Mesodermal cell (in vitro differentiated cells): ENCODE measurements around the gene COLEC11.
"Not testable (repeated sequence)": the region's sequence is repeated elsewhere in the genome, so short reads cannot be mapped to it uniquely, and the experiment has no call there.

Experiments used
- H3K27ac ChIP-seq: 2 replicates; pipeline ENCODE4 v1.7.0; 2013; ENCODE audit warnings: mild to moderate bottlenecking, low read depth, low read length, moderate library complexity; ENCODE audit not compliant: severe bottlenecking
- H3K36me3 ChIP-seq: 2 replicates; pipeline ENCODE4 v1.7.1; 2013; ENCODE audit warnings: mild to moderate bottlenecking, low read length, moderate library complexity; ENCODE audit not compliant: control insufficient read depth, insufficient read depth
- H3K4me1 ChIP-seq: one replicate; pipeline ENCODE4 v1.7.1; 2013; ENCODE audit warnings: mild to moderate bottlenecking, low read length; ENCODE audit not compliant: insufficient read depth, control insufficient read depth, poor library complexity, severe bottlenecking
- H3K4me3 ChIP-seq: 2 replicates; pipeline ENCODE4 v1.7.0; 2013; ENCODE audit warnings: low read length, control low read depth, mild to moderate bottlenecking; ENCODE audit not compliant: insufficient read depth, poor library complexity, severe bottlenecking; ENCODE audit errors: extremely low read depth
- H3K9me3 ChIP-seq: 2 replicates; pipeline ENCODE4 v1.7.1; 2013; ENCODE audit warnings: mild to moderate bottlenecking, low read length, moderate library complexity; ENCODE audit not compliant: control insufficient read depth
- WGBS, 2 experiments: methylation state at CpG; one replicate each; pipeline ENCODE4 v1.1.5; 2013; ENCODE audit warnings: missing lambda C conversion rate in 2 of 2; ENCODE audit not compliant: insufficient coverage in 2 of 2; 5-methylcytosine and 5-hydroxymethylcytosine counted together

The COLEC11 gene

DNA sequence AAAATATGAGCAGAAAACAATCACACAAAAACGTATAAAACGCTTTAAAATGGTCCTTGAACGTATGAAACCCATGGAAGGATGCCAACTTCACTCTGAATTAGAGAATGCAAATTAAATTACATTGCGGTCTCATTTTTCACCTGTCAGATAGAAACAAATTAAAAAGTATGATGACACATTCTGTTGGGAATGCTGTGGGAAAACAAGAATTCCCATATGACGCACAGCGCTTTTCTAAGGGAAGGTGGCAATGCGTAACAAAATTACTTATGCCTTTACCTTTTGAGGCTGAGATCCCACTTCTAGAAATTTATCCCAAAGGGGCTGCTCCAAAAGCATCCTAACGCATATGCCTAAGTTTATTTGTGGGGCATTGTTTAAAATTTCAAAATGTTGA, 23.6 kb upstream of the COLEC11 start:
- no peak overlapping the region for H3K4me3 ChIP-seq

DNA sequence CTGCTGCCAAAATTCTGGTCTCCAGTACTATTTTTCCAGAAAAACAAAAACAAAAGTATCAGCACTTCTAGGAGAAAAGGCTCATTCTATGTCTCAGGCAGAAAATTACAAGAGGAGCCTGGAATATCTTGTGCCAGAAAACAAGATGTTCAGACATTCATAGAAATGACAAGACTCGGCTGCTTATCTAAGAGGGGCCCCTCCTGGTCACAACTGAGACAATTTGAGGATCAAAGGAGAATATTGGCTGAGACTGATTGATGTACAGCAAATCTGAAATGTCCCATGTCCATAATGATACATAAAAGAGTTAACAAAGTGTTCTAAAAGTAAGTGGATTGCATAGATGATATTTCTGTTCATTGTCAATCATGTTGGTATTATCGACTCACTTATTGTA, 22.3 kb upstream of the COLEC11 start:
- H3K36me3 ChIP-seq: peaks cover 18% of the 10 kb centered on the region
- WGBS, 2 experiments: 86 to 100% methylated on average over 1 of the region's 2 CpGs
- H3K4me1 ChIP-seq: peaks cover 8% of the 10 kb centered on the region

More for the DNA sequence above, 23.6 kb upstream of the COLEC11 start:
- WGBS, 2 experiments: 86 to 98% methylated on average over 3 to 4 of the region's 8 CpGs
- H3K27ac ChIP-seq: no peak overlapping the region
- no peaks in the 10 kb centered on the region for H3K4me1 ChIP-seq
- peaks cover 5% of the 10 kb centered on the region for H3K36me3 ChIP-seq
- H3K9me3 ChIP-seq: no peaks in the 10 kb centered on the region

DNA sequence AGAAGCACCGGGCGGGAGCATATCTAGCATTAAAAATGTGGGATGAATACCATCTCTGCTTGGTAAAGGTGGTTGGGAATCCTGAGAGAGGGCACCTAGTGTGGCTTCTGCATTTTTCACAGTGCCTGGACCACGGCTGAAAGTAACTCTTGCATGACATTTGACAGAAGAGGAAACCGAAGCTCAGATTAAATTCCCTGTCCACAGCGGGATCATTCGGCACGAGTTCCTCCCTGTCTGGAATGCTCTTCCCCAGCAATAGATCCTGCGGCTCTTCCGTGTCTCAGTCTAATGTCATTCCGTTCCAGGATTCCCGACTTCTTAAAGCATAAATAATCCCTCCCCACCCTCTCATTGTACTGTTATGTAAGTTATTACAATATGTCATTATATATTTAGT, 20.8 kb upstream of the COLEC11 start:
- H3K4me1 ChIP-seq: peaks cover 21% of the 10 kb centered on the region
- H3K9me3 ChIP-seq: no peaks in the 10 kb centered on the region
- H3K27ac ChIP-seq: no peak overlapping the region
- WGBS, 2 experiments: 94 to 98% methylated on average over 8 to 10 of the region's 11 CpGs
- peaks cover 33% of the 10 kb centered on the region for H3K36me3 ChIP-seq
- no peak overlapping the region for H3K4me3 ChIP-seq

More for the DNA sequence above, 22.3 kb upstream of the COLEC11 start:
- Histone ChIP-seq H3K27ac (no peak overlapping the region), H3K9me3 (no peaks in the 10 kb centered on the region), H3K4me3 (no peak overlapping the region)

DNA sequence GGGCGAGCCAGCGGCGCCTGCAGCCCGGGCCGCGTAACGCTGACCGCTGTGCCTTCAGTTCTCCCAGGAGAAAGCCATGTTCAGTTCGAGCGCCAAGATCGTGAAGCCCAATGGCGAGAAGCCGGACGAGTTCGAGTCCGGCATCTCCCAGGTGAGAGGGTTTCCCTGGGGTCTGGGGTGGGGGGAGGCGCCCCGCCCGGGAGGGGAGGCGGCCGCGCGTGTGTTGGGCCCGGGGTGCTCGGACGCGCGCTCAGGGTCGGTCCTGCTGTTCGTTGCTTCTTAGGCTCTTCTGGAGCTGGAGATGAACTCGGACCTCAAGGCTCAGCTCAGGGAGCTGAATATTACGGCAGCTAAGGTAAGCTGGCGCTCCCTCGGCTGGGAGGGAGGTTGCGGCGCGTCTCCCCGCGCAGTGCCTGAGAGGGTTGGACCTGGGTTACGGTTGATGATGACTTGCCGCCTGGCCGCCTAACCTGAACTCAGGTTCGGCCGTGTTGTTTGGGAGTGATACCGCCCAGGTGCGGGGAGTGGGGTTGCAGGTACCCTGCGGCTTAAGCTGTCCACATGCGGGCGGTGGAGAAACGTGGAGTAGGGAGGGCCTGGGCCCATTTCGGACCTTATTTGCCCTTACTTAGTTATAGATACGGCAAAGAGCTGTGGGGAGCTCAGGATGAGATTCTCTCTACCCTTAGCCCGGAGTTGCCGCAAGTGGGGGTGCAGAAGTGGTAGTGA, 19.2 kb upstream of the COLEC11 start:
- H3K4me3 ChIP-seq: peak overlapping the region; percentile 95
- no peaks in the 10 kb centered on the region for H3K9me3 ChIP-seq
- WGBS, 2 experiments: 2% methylated on average over 38 to 52 of the region's 54 CpGs
- H3K36me3 ChIP-seq: peaks cover 49% of the 10 kb centered on the region
- peaks cover 24% of the 10 kb centered on the region for H3K4me1 ChIP-seq
- H3K27ac ChIP-seq: peak overlapping the region; percentile 98

DNA sequence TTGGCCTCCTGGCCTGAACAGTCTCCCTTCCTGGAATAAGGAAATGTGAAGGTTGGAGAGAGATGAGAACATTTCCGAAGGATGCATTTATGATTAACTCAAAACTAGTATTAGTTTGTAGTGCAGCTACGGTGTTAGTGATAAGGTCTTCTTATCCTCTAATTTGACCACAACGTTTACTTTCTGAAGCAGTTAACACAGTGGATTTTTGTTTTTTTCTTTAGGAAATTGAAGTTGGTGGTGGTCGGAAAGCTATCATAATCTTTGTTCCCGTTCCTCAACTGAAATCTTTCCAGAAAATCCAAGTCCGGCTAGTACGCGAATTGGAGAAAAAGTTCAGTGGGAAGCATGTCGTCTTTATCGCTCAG, 18.7 kb upstream of the COLEC11 start:
- H3K27ac ChIP-seq, H3K9me3 ChIP-seq: not testable (repeated sequence)
- H3K4me1 ChIP-seq: peaks cover 24% of the 10 kb centered on the region
- 58 to 75% methylated on average over 2 to 7 of the region's 10 CpGs for WGBS, 2 experiments
- peak overlapping the region; percentile 95 for H3K4me3 ChIP-seq
- H3K36me3 ChIP-seq: peaks cover 54% of the 10 kb centered on the region

DNA sequence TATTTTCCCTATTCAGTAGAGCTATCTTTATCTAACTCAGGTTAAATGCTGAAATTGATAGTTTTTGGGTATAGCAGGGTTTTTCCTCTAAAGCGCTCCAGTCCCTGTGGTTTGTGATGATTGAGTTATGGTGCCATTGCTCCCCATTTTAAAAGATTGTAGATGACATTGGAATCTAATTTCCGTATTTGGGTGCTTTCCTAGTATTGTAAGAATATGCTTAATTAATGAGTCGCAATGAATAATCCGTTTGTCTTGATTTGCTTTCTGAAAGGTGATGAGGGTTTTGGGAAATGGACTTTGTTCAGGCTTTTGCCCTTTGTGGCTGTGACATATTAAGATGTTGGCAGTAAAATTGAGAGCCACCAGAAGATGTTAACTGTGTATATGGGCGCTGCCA, 15.9 kb upstream of the COLEC11 start:
- peaks cover 82% of the 10 kb centered on the region for H3K36me3 ChIP-seq

DNA sequence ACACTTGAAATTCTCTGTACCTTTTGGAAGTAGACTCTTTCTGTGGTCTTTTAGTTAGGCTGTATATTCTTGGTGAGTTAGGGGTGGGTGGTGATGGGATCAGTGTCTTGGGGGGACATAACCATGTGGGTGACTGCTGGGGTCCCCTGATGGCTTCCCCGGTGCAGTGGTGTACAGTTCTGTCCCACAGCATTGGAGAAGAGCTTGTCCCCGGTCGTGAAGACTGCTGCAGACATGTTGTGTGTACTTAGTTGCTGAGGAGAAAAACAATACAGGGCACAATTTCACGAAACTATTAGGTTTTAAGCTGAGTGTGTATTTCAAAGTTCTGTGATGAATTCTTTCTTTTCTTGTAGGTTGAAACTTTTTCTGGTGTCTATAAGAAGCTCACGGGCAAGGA, 14.5 kb upstream of the COLEC11 start:
- Histone ChIP-seq H3K36me3 (peaks cover 96% of the 10 kb centered on the region), H3K4me1 (peaks cover 24% of the 10 kb centered on the region), H3K4me3 (no peak overlapping the region), H3K27ac (no peak overlapping the region), H3K9me3 (no peaks in the 10 kb centered on the region)
- 92 to 93% methylated on average over 4 of the region's 5 CpGs for WGBS, 2 experiments

More for the DNA sequence above, 15.9 kb upstream of the COLEC11 start:
- H3K27ac ChIP-seq: no peak overlapping the region
- no peak overlapping the region for H3K4me3 ChIP-seq
- H3K9me3 ChIP-seq: no peaks in the 10 kb centered on the region
- H3K4me1 ChIP-seq: peaks cover 24% of the 10 kb centered on the region
- 97 to 100% methylated on average over 4 to 5 of the region's 5 CpGs for WGBS, 2 experiments

DNA sequence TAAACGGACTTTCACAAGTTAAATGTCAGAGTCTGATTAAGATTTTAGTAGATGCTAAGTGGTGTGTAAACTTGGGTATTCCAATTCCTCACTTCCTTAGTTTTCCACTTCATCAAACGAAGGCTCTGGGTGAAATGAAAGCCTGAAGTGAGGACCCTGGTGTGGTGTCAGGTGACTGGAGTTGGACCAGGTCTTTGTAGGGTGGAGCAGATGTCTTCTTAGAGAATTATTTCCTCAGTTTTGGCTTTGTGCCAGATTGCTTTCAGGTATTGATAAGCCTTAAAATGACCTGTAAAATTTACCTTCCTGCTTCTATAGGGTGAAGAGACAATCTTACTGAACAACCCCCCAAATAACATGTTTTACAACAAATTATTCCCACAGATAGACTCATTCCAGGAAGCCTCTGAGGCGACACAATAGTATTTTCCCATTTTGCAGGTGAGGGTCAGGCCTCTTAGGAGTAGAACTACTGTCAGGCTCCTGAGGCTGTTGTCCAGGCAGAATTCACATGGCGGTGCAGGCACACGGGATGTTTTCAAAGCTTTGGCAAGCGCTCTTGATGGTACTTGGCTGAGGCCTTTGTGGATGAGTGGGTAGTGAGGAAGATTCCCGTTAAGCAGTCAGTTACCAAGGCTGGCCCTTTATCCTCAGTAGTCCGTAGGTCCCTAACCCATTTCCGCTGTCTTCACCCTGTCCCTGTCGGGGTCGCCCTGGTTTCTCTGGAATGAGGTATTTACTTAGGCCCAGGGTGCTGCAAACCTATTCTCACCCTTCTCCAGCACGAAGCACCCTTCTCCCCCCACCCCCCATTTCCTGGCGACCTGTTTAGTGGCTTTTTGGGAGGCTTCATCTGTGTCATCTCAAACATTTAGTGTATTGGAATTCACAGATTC, 13.3 kb upstream of the COLEC11 start:
- H3K4me1 ChIP-seq: peaks cover 24% of the 10 kb centered on the region
- 88 to 96% methylated on average over 6 to 7 of the region's 13 CpGs for whole genome bisulfite sequencing, 2 experiments
- no peak overlapping the region for H3K27ac ChIP-seq
- peaks cover 91% of the 10 kb centered on the region for H3K36me3 ChIP-seq
- no peak overlapping the region for H3K4me3 ChIP-seq
- no peaks in the 10 kb centered on the region for H3K9me3 ChIP-seq

DNA sequence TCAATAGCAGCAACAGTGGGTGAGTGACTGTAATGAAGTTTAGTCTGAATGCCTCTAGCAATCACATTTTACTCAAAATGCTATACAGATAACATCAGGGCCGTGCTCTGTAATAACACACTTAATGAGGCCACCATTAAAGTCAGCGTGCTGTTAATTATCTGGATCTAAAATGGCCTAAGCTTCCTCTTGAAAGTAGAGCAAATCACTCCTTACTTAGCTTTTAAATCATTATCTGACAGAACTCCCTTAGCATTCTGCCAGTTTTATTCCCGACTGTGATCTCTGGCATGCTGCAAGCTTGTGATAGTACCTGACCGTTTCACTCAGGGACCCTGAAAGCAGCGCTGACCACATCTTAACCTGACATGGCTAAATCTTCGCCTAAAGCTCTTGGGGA, 10.8 kb upstream of the COLEC11 start:
- Histone ChIP-seq H3K4me3 (no peak overlapping the region), H3K9me3 (no peaks in the 10 kb centered on the region), H3K4me1 (peaks cover 4% of the 10 kb centered on the region), H3K36me3 (peaks cover 71% of the 10 kb centered on the region), H3K27ac (peak overlapping the region; percentile 29)
- WGBS, 2 experiments: 99 to 100% methylated on average over 6 of the region's 6 CpGs

DNA sequence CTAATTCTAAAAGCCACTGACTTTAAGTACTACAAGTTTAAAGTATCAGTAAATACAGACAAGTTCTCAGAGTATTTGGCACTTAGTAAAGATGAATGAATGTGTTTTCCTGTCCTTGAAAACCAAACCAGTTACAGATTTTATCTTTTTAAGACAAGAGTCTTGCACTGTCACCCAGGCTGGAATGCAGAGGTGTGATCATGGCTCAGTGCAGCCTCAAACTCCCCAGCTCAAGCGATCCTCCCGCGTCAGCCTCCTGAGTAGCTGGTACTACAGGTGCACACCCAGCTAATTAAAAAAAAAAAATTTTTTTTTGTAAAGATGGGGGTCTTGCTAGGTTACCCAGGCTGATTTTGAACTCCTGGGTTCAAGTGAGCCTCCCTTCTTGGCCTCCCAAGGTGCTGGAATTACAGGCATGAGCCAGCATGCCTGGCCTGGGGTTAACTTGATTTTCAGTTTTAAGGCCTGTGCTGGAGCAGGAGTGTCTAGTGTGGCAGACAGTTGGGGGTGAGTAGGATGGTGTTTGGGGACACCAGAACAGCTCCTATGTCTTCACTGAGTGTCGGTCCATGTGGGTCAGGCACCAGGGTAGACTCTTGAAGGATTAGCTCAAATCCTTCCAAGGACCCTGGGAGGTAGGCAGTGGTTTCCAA, 10.2 kb upstream of the COLEC11 start:
- Histone ChIP-seq H3K36me3 (peaks cover 64% of the 10 kb centered on the region), H3K4me1 (no peaks in the 10 kb centered on the region), H3K4me3 (no peak overlapping the region), H3K9me3 (no peaks in the 10 kb centered on the region), H3K27ac (peak overlapping the region; percentile 29)
- 100% methylated on average over 1 of the region's 4 CpGs for WGBS, 2 experiments
